ENCODE measurements around the gene MXD3. TPM values are rescaled to one million over a fixed set of nuclear protein-coding genes. Genes with fewer than 3 reads are reported as not detected.

The MXD3 gene
- total and polyA plus RNA-seq, 2 donors (not counting 3 experiments of a cell fraction or from before 2014, with no cell fraction given): 38.4 to 44.2 TPM

DNA sequence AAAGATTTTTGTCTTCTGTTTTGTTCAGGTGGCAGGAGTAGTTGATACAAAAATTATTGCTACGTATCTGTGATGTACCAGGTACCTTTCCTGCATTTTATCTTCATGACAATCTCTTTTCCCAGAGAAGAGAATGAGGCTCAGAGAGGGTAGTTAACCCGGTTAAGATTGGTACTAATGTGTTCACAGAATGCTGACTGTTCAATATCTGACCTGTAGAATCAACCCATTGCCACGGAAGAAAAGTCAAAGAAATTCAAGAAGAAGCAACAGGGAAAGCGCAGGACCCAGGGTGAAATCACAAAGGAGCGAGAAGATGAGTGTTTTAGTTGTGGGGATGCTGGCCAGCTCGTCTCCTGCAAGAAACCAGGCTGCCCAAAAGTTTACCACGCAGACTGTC, 20.0 kb downstream of the MXD3 start:
- CTCF ChIA-PET: no interaction called here
- no peak for TF ChIP-seq GATA2 (IDR thresholded peaks at IDR 0.05; ENCODE audit: insufficient read depth, insufficient read length, low read depth, low read length)
- TF ChIP-seq, protein P1, sequence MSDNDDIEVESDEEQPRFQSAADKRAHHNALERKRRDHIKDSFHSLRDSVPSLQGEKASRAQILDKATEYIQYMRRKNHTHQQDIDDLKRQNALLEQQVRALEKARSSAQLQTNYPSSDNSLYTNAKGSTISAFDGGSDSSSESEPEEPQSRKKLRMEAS (IDR thresholded peaks at IDR 0.05; ENCODE audit: insufficient read depth, insufficient read length): no peak
- TF ChIP-seq EZH2 (IDR thresholded peaks at IDR 0.05; ENCODE audit: borderline replicate concordance, low read depth, low read length, severe bottlenecking): no peak
- no peak for TF ChIP-seq POLR2A (IDR thresholded peaks at IDR 0.05; ENCODE audit: low read depth, low read length)
- no peak for TF ChIP-seq JUN (IDR thresholded peaks at IDR 0.05; ENCODE audit: borderline replicate concordance, insufficient read depth, insufficient read length, low read depth)
- TF ChIP-seq POLR2AphosphoS5 (IDR thresholded peaks at IDR 0.05; ENCODE audit: insufficient read depth, low read depth, low read length): no peak
- TF ChIP-seq, protein P2, sequence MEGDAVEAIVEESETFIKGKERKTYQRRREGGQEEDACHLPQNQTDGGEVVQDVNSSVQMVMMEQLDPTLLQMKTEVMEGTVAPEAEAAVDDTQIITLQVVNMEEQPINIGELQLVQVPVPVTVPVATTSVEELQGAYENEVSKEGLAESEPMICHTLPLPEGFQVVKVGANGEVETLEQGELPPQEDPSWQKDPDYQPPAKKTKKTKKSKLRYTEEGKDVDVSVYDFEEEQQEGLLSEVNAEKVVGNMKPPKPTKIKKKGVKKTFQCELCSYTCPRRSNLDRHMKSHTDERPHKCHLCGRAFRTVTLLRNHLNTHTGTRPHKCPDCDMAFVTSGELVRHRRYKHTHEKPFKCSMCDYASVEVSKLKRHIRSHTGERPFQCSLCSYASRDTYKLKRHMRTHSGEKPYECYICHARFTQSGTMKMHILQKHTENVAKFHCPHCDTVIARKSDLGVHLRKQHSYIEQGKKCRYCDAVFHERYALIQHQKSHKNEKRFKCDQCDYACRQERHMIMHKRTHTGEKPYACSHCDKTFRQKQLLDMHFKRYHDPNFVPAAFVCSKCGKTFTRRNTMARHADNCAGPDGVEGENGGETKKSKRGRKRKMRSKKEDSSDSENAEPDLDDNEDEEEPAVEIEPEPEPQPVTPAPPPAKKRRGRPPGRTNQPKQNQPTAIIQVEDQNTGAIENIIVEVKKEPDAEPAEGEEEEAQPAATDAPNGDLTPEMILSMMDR (IDR thresholded peaks at IDR 0.05; ENCODE audit: extremely low read depth in 1 of 2, insufficient read depth in 1 of 2, low read depth in 1 of 2, low read length in 2 of 2): no peak
- no peak for TF ChIP-seq MYC (IDR thresholded peaks at IDR 0.05; ENCODE audit: low read depth, low read length)
- TF ChIP-seq FOS (IDR thresholded peaks at IDR 0.05; ENCODE audit: borderline replicate concordance, insufficient read depth, low read length): no peak
- H3K4me2 ChIP-seq (ENCODE audit: insufficient read depth, low read length): no peak overlapping the region
- no peak overlapping the region for H3K27ac ChIP-seq (ENCODE audit: insufficient read depth, low read depth, low read length)
- H3K36me3 ChIP-seq (ENCODE audit: control insufficient read depth in 2 of 2, extremely low read depth in 1 of 2, insufficient read depth in 2 of 2, low read length in 2 of 2): peaks cover 16 to 38% of the 10 kb centered on the region in 2 experiments
- no peaks in the 10 kb centered on the region for H3K9me3 ChIP-seq (replicated peaks; ENCODE audit: control insufficient read depth, insufficient read depth, low read length)
- H3K9ac ChIP-seq (replicated peaks; ENCODE audit: extremely low read depth, insufficient read depth, low read length): no peak overlapping the region
- BruUV-seq (replicated peaks): no TSS peak
- dilution Hi-C loops (cut with MboI; ENCODE audit: extremely low pct_ligation_motif_present, low sequenced_read_pairs): no loop called here
- peaks cover 11% of the 10 kb centered on the region for H3K4me1 ChIP-seq (ENCODE audit: control insufficient read depth, extremely low read depth, insufficient read depth, low read length)
- H3K4me3 ChIP-seq (replicated peaks in 1 of 3; ENCODE audit: insufficient read depth in 1 of 3, low read depth in 1 of 3, low read length in 3 of 3): no peak overlapping the region
- POLR2A ChIA-PET: no interaction called here
- H3K79me2 ChIP-seq (ENCODE audit: control insufficient read depth, insufficient read depth, low read length): no peaks in the 10 kb centered on the region
- no peak for FAIRE-seq
- H2AFZ ChIP-seq (ENCODE audit: low read depth, low read length): no peak overlapping the region
- no peaks in the 10 kb centered on the region for H3K9me1 ChIP-seq (replicated peaks; ENCODE audit: control insufficient read depth, extremely low read depth, insufficient read depth, low read length)
- no peak for DNase-seq (ENCODE audit: low read depth, low spot score)
- no peaks in the 10 kb centered on the region for H4K20me1 ChIP-seq (replicated peaks; ENCODE audit: control insufficient read depth, extremely low read depth, insufficient read depth, low read length)
- no peaks in the 10 kb centered on the region for H3K27me3 ChIP-seq (ENCODE audit: control insufficient read depth in 2 of 2, insufficient read depth in 2 of 2, low read length in 2 of 2)
- intact Hi-C loops (cut with micrococcal nuclease): no loop called here

All from endothelial cell of umbilical vein (primary cell).